ENCODE results near the gene ZNF735.
"Not testable (repeated sequence)": the region's sequence is repeated elsewhere in the genome, so short reads cannot be mapped to it uniquely, and the experiment has no call there.

Gene ZNF735

GRCh38 chr7:64206903-64207302 is at the start of gene ZNF735:
ZNF735 (plus strand) TSS chr7:64207203; CDS start chr7:64207203, 0 bp downstream.
- DNase-seq: no peak

- not testable (repeated sequence) for DNase-seq
These were observed 36.0 kb upstream of the ZNF735 start for GRCh38 chr7:64170974-64171373.

- no peak for DNase-seq
These were observed 32.7 kb upstream of the ZNF735 start for GRCh38 chr7:64174328-64174727.

GRCh38 chr7:64174941-64175340 is 32.1 kb upstream of the ZNF735 start:
- DNase-seq: no peak

GRCh38 chr7:64180989-64181388 is 26.0 kb upstream of the ZNF735 start:
- no peak for DNase-seq

GRCh38 chr7:64181586-64181985 is 25.4 kb upstream of the ZNF735 start:
- no peak for DNase-seq

- DNase-seq: no peak
These were observed 24.8 kb upstream of the ZNF735 start for GRCh38 chr7:64182036-64182790.

- no peak for DNase-seq
These were observed 23.8 kb upstream of the ZNF735 start for GRCh38 chr7:64183126-64183742.

GRCh38 chr7:64183827-64184372 is 23.1 kb upstream of the ZNF735 start:
- DNase-seq: no peak

- DNase-seq: no peak
These were observed 22.6 kb upstream of the ZNF735 start for GRCh38 chr7:64184376-64184775.

GRCh38 chr7:64187408-64187807 is 19.6 kb upstream of the ZNF735 start:
- no peak for DNase-seq

- DNase-seq: no peak
These were observed 14.8 kb upstream of the ZNF735 start for GRCh38 chr7:64192148-64192704.

GRCh38 chr7:64192775-64193174 is 14.2 kb upstream of the ZNF735 start:
- no peak for DNase-seq

- not testable (repeated sequence) for DNase-seq
These were observed 12.8 kb downstream of the ZNF735 start for GRCh38 chr7:64219710-64220298.

- DNase-seq: no peak
These were observed 16.4 kb downstream of the ZNF735 start for GRCh38 chr7:64223366-64223765.

GRCh38 chr7:64228174-64228573 is 21.2 kb downstream of the ZNF735 start, which contains the start of gene ZNF679:
ZNF679 (plus strand) TSS chr7:64228474; CDS start chr7:64249118, 20,644 bp downstream.
- DNase-seq: not testable (repeated sequence)

- DNase-seq: no peak
These were observed 59.4 kb downstream of the ZNF735 start for GRCh38 chr7:64266341-64266919.

Measured in SIG-M5 (cell line).